ENCODE measurements around the gene AMOTL1.

AMOTL1 gene

DNA sequence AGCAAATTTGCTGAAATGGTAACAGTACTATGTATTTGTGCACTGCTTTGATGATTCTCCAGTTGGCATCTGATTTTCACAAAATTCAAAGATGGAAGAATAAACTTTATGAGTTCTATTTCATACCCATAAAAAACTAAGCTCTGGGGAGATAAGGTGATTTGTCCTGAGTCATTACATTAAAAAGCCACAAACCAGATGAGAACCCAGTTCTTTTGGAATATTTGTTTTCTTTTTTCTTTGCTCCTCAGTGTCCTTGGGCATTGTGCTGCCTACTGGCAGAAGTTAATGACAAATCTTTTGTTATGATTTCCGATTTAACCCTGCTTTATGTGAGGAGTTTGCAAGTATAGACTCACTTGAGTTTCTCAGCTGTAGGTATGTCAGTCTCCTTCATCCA, 45.4 kb upstream of the AMOTL1 start:
- TF ChIP-seq, protein P1, sequence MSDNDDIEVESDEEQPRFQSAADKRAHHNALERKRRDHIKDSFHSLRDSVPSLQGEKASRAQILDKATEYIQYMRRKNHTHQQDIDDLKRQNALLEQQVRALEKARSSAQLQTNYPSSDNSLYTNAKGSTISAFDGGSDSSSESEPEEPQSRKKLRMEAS (IDR thresholded peaks at IDR 0.05): no peak

DNA sequence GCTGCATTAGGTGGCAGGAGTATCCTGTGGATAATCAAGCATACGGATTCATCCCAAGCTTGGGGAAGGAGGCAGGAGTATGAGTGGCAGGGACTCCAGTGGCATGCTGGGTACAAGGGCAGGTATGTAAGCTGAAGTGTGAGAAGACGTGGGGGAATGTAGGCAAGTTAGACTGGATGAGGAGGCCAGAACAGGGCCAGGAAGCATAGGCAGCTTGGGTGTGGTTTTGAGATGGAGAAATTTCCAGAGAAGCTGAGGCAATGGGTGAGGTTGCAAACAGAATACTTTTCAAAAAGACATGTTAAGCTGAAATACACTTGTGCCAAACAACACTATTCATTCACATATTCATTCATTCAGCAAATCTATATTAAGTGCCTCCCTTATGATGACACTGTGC, 43.1 kb upstream of the AMOTL1 start:
- no peak for TF ChIP-seq TCF12 (IDR thresholded peaks at IDR 0.05; ENCODE audit: low read depth)
- TF ChIP-seq EGR1 (IDR thresholded peaks at IDR 0.05): no peak
- no peak for TF ChIP-seq NFIC (IDR thresholded peaks at IDR 0.05)
- TF ChIP-seq FOXM1 (IDR thresholded peaks at IDR 0.05; ENCODE audit: borderline replicate concordance, low read depth): no peak
- no peak for TF ChIP-seq TEAD4 (IDR thresholded peaks at IDR 0.05)
- TF ChIP-seq, protein P1 (IDR thresholded peaks at IDR 0.05): no peak
- no peak for TF ChIP-seq YY1 (IDR thresholded peaks at IDR 0.05; ENCODE audit: low read depth)
- TF ChIP-seq USF1 (IDR thresholded peaks at IDR 0.05): no peak
- no peak for TF ChIP-seq TAF1 (IDR thresholded peaks at IDR 0.05; ENCODE audit: low read depth)
- no peak for TF ChIP-seq RAD21 (IDR thresholded peaks at IDR 0.05; ENCODE audit: low read depth)
- no peak for TF ChIP-seq EP300 (IDR thresholded peaks at IDR 0.05; ENCODE audit: borderline replicate concordance)
- no peak for TF ChIP-seq ZBTB7A (IDR thresholded peaks at IDR 0.05; ENCODE audit: low read depth)

GRCh38 chr11:94727819-94728218, 40.3 kb upstream of the AMOTL1 start:
- TF ChIP-seq TCF12 (IDR thresholded peaks at IDR 0.05; ENCODE audit: low read depth) (no peak), TEAD4 (IDR thresholded peaks at IDR 0.05) (0 out of 2 replicates have a peak, but pooled peaks have one; percentile 14), EP300 (IDR thresholded peaks at IDR 0.05; ENCODE audit: borderline replicate concordance) (peak; percentile 23; the same call in 1 of the 2 replicates)

DNA sequence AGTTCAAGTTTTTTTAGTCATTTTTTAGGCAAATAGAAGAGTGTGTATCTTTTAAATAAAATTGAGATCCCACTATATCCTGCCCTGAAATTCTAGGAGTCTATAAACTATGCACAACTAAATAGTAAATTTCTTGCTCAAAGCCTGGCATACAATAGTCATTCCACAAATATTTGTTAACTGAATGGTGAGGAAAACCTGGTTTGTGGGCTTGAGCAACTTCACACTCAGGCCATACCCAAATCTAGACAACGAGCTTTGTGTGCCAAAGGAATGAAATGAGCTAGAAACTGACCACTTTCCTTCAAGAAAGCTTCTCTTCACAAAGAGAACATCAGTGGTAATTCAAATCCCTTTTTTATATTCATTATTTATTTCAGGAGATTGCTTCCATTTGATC, 39.6 kb upstream of the AMOTL1 start:
- TF ChIP-seq TEAD4 (IDR thresholded peaks at IDR 0.05) (0 out of 2 replicates have a peak, but pooled peaks have one; percentile 9), YY1 (IDR thresholded peaks at IDR 0.05; ENCODE audit: low read depth) (no peak)

GRCh38 chr11:94728966-94729751, 39.0 kb upstream of the AMOTL1 start:
- TF ChIP-seq RAD21 (IDR thresholded peaks at IDR 0.05; ENCODE audit: low read depth) (no peak), ZBTB7A (IDR thresholded peaks at IDR 0.05; ENCODE audit: low read depth) (no peak), CEBPB (IDR thresholded peaks at IDR 0.05) (no peak), TCF12 (IDR thresholded peaks at IDR 0.05; ENCODE audit: low read depth) (no peak), TAF1 (IDR thresholded peaks at IDR 0.05; ENCODE audit: low read depth) (no peak), NFIC (IDR thresholded peaks at IDR 0.05) (no peak), EGR1 (IDR thresholded peaks at IDR 0.05) (no peak), FOXM1 (IDR thresholded peaks at IDR 0.05; ENCODE audit: borderline replicate concordance, low read depth) (no peak), TEAD4 (IDR thresholded peaks at IDR 0.05) (no peak), CREB1 (IDR thresholded peaks at IDR 0.05; ENCODE audit: low read depth) (no peak)
- TF ChIP-seq, protein P2, sequence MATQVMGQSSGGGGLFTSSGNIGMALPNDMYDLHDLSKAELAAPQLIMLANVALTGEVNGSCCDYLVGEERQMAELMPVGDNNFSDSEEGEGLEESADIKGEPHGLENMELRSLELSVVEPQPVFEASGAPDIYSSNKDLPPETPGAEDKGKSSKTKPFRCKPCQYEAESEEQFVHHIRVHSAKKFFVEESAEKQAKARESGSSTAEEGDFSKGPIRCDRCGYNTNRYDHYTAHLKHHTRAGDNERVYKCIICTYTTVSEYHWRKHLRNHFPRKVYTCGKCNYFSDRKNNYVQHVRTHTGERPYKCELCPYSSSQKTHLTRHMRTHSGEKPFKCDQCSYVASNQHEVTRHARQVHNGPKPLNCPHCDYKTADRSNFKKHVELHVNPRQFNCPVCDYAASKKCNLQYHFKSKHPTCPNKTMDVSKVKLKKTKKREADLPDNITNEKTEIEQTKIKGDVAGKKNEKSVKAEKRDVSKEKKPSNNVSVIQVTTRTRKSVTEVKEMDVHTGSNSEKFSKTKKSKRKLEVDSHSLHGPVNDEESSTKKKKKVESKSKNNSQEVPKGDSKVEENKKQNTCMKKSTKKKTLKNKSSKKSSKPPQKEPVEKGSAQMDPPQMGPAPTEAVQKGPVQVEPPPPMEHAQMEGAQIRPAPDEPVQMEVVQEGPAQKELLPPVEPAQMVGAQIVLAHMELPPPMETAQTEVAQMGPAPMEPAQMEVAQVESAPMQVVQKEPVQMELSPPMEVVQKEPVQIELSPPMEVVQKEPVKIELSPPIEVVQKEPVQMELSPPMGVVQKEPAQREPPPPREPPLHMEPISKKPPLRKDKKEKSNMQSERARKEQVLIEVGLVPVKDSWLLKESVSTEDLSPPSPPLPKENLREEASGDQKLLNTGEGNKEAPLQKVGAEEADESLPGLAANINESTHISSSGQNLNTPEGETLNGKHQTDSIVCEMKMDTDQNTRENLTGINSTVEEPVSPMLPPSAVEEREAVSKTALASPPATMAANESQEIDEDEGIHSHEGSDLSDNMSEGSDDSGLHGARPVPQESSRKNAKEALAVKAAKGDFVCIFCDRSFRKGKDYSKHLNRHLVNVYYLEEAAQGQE (IDR thresholded peaks at IDR 0.05; ENCODE audit: low read depth): no peak
- TF ChIP-seq, protein P1 (IDR thresholded peaks at IDR 0.05): no peak

DNA sequence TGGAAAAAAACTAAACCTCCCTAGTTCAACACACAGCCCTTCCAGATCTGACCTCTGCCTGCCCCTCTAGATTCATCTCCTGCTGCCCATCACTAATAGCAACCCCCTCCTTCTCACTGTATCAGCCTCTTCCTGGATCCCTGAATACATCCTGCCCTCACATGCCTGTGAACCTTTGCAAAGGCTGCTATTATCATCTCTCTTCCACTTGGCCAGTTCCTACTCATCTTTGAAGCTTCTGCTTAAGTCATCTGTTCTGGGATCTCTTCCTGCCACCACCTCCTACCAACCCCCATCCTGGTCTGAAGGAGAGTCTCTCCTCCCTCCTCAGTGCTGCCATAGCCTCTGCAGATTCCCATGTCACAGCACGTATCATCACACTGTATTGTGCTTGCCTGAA, 38.0 kb upstream of the AMOTL1 start:
- no peak for TF ChIP-seq TEAD4 (IDR thresholded peaks at IDR 0.05)
- TF ChIP-seq NFIC (IDR thresholded peaks at IDR 0.05): no peak
- TF ChIP-seq EP300 (IDR thresholded peaks at IDR 0.05; ENCODE audit: borderline replicate concordance): no peak
- TF ChIP-seq TCF12 (IDR thresholded peaks at IDR 0.05; ENCODE audit: low read depth): no peak
- no peak for TF ChIP-seq ZBTB7A (IDR thresholded peaks at IDR 0.05; ENCODE audit: low read depth)
- TF ChIP-seq EGR1 (IDR thresholded peaks at IDR 0.05): no peak
- TF ChIP-seq USF1 (IDR thresholded peaks at IDR 0.05): no peak
- no peak for TF ChIP-seq CEBPB (IDR thresholded peaks at IDR 0.05)
- TF ChIP-seq CREB1 (IDR thresholded peaks at IDR 0.05; ENCODE audit: low read depth): no peak
- TF ChIP-seq TAF1 (IDR thresholded peaks at IDR 0.05; ENCODE audit: low read depth): no peak
- TF ChIP-seq, protein P1 (IDR thresholded peaks at IDR 0.05): no peak
- no peak for TF ChIP-seq RAD21 (IDR thresholded peaks at IDR 0.05; ENCODE audit: low read depth)
- TF ChIP-seq FOXM1 (IDR thresholded peaks at IDR 0.05; ENCODE audit: borderline replicate concordance, low read depth): no peak
- TF ChIP-seq, protein P2 (IDR thresholded peaks at IDR 0.05; ENCODE audit: low read depth): no peak
- no peak for TF ChIP-seq YY1 (IDR thresholded peaks at IDR 0.05; ENCODE audit: low read depth)
